PFSK-1 (cell line): Measurements from ENCODE around the gene SCTR.

ENCODE experiments used
- SIN3A ChIP-seq: IDR thresholded peaks from 2 replicates; pipeline ENCODE4 v1.6.1; 2012; ENCODE audit warnings: mild to moderate bottlenecking, low read length, moderate library complexity, borderline replicate concordance; ENCODE audit not compliant: insufficient read depth
- TF ChIP-seq, protein P1 (sequence below), 2 experiments: IDR thresholded peaks; 2 replicates each; pipeline versions ENCODE4 v1.6.1 to v1.8.0; 2011 to 2012; ENCODE audit warnings: low read depth in 2 of 2, low read length in 2 of 2, control low read depth in 1 of 2, inconsistent platforms in 1 of 2, mild to moderate bottlenecking in 1 of 2, moderate library complexity in 1 of 2; ENCODE audit not compliant: insufficient read depth in 1 of 2

DNA sequence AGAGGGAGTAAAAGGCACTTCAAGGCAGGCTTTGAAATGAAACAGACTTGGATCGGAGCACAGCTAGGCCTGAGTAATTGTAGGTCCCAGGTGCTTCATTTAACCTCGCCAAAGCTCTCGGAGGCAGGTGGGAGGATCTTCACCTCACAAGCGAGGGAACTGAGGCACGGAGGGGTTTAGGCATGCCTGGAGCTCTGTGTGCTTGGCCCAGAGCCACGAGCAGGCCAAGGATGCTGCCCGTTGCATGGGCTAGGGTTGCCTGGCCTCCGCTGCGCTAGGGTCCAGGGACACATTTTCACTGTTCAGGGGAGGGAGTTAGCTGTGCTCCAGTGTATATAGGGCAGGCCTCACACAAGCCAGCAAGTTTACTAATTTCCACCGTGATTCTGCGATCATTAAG is 81.4 kb downstream of the SCTR start:
- TF ChIP-seq, protein P1, sequence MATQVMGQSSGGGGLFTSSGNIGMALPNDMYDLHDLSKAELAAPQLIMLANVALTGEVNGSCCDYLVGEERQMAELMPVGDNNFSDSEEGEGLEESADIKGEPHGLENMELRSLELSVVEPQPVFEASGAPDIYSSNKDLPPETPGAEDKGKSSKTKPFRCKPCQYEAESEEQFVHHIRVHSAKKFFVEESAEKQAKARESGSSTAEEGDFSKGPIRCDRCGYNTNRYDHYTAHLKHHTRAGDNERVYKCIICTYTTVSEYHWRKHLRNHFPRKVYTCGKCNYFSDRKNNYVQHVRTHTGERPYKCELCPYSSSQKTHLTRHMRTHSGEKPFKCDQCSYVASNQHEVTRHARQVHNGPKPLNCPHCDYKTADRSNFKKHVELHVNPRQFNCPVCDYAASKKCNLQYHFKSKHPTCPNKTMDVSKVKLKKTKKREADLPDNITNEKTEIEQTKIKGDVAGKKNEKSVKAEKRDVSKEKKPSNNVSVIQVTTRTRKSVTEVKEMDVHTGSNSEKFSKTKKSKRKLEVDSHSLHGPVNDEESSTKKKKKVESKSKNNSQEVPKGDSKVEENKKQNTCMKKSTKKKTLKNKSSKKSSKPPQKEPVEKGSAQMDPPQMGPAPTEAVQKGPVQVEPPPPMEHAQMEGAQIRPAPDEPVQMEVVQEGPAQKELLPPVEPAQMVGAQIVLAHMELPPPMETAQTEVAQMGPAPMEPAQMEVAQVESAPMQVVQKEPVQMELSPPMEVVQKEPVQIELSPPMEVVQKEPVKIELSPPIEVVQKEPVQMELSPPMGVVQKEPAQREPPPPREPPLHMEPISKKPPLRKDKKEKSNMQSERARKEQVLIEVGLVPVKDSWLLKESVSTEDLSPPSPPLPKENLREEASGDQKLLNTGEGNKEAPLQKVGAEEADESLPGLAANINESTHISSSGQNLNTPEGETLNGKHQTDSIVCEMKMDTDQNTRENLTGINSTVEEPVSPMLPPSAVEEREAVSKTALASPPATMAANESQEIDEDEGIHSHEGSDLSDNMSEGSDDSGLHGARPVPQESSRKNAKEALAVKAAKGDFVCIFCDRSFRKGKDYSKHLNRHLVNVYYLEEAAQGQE (IDR thresholded peaks at IDR 0.05; ENCODE audit: insufficient read depth in 1 of 2, low read depth in 2 of 2, low read length in 2 of 2), result no peak
- TF ChIP-seq SIN3A, result no peak
